Measurements from ENCODE around the gene RALGAPA1.

DNA sequence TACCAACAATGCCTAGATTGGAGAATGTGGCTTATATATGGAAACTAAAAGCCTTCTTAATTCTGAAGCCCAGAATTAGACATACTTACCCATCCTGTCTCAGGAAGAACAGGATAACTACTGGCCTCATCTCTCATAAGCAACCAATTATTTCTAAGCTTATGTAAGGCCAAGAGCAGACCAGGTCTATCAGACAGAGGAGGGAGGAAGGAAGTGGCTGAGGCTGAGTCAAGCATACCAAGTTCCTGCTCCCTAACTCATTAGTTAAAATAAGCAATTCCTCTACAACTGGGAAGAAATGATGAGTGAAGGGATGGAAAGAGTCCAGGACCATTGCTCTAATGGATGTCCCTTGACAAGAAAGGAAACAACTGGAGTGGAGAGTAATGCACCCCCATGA is 302.2 kb downstream of the RALGAPA1 start:
- TF ChIP-seq, protein P1, sequence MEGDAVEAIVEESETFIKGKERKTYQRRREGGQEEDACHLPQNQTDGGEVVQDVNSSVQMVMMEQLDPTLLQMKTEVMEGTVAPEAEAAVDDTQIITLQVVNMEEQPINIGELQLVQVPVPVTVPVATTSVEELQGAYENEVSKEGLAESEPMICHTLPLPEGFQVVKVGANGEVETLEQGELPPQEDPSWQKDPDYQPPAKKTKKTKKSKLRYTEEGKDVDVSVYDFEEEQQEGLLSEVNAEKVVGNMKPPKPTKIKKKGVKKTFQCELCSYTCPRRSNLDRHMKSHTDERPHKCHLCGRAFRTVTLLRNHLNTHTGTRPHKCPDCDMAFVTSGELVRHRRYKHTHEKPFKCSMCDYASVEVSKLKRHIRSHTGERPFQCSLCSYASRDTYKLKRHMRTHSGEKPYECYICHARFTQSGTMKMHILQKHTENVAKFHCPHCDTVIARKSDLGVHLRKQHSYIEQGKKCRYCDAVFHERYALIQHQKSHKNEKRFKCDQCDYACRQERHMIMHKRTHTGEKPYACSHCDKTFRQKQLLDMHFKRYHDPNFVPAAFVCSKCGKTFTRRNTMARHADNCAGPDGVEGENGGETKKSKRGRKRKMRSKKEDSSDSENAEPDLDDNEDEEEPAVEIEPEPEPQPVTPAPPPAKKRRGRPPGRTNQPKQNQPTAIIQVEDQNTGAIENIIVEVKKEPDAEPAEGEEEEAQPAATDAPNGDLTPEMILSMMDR (IDR thresholded peaks at IDR 0.05), result no peak
- no peak for TF ChIP-seq POLR2AphosphoS5 (IDR thresholded peaks at IDR 0.05)

All from prostate gland (tissue), 2 donors.